Neuronal stem cell (in vitro differentiated cells): Measurements from ENCODE around the gene NIN.

Experiments
- DNase-seq: peaks from one replicate; pipeline ENCODE4 v3.0.0-alpha.2; 2013; ENCODE audit warnings: low spot score
- H2AFZ ChIP-seq: one replicate; pipeline ENCODE4 v1.6.1; 2013; ENCODE audit warnings: mild to moderate bottlenecking, low read length, inconsistent platforms
- H2AK5ac ChIP-seq: 2 replicates; pipeline ENCODE4 v1.6.1; 2013; ENCODE audit warnings: low read depth, mild to moderate bottlenecking, inconsistent platforms, low read length, moderate library complexity, mixed read lengths
- H2BK120ac ChIP-seq: 2 replicates; pipeline ENCODE4 v1.6.1; 2013; ENCODE audit warnings: low read depth, mild to moderate bottlenecking, inconsistent platforms, low read length, moderate library complexity, mixed read lengths
- H2BK12ac ChIP-seq: one replicate; pipeline ENCODE4 v1.6.1; 2013; ENCODE audit warnings: low read length, inconsistent platforms
- H2BK15ac ChIP-seq: 2 replicates; pipeline ENCODE4 v1.6.1; 2013; ENCODE audit warnings: mild to moderate bottlenecking, low read length, inconsistent platforms, mixed read lengths
- H2BK5ac ChIP-seq: one replicate; pipeline ENCODE4 v1.6.1; 2013; ENCODE audit warnings: inconsistent platforms, mild to moderate bottlenecking, low read length, moderate library complexity
- H3K14ac ChIP-seq: one replicate; pipeline ENCODE4 v1.6.1; 2013; ENCODE audit warnings: low read length, inconsistent platforms
- H3K18ac ChIP-seq: 2 replicates; pipeline ENCODE4 v1.6.1; 2013; ENCODE audit warnings: low read length, inconsistent platforms
- H3K23ac ChIP-seq: 2 replicates; pipeline ENCODE4 v1.6.1; 2013; ENCODE audit warnings: low read depth, mild to moderate bottlenecking, mixed read lengths, low read length, inconsistent platforms; ENCODE audit not compliant: poor library complexity
- H3K27ac ChIP-seq: replicated peaks from 3 replicates; pipeline ENCODE4 v1.5.1; 2013; ENCODE audit warnings: low read length, inconsistent platforms
- H3K27me3 ChIP-seq, 3 experiments: 2 replicates each; pipeline ENCODE4 v1.6.1; 2013; ENCODE audit warnings: low read length in 3 of 3, mild to moderate bottlenecking in 2 of 3, inconsistent platforms in 1 of 3, low read depth in 1 of 3, mixed read lengths in 1 of 3, moderate library complexity in 1 of 3; ENCODE audit not compliant: control insufficient read depth in 3 of 3, insufficient read depth in 3 of 3
- H3K36me3 ChIP-seq, 2 donors: replicated peaks in 1 of 2; 2 replicates each; pipeline ENCODE4 v1.6.1; 2013; ENCODE audit warnings: low read length in 2 of 2; ENCODE audit not compliant: control insufficient read depth in 2 of 2, insufficient read depth in 2 of 2
- H3K4ac ChIP-seq: 2 replicates; pipeline ENCODE4 v1.6.1; 2013; ENCODE audit warnings: inconsistent platforms, mild to moderate bottlenecking, low read length, moderate library complexity
- H3K4me1 ChIP-seq, 2 donors: 1 replicate in 1 of 2; 2 replicates in 1 of 2; pipeline ENCODE4 v1.6.1; 2013; ENCODE audit warnings: low read length in 2 of 2, low read depth in 1 of 2; ENCODE audit not compliant: control insufficient read depth in 2 of 2, insufficient read depth in 1 of 2
- H3K4me2 ChIP-seq: one replicate; pipeline ENCODE4 v1.6.1; 2013; ENCODE audit warnings: mild to moderate bottlenecking, low read length, inconsistent platforms; ENCODE audit not compliant: insufficient read depth, poor library complexity, severe bottlenecking
- H3K4me3 ChIP-seq, 2 donors: 2 replicates each; pipeline ENCODE4 v1.5.1; 2013; ENCODE audit warnings: low read length in 2 of 2, mild to moderate bottlenecking in 2 of 2, inconsistent platforms in 1 of 2, moderate library complexity in 1 of 2
- H3K79me1 ChIP-seq: one replicate; pipeline ENCODE4 v1.6.1; 2013; ENCODE audit warnings: low read depth, mild to moderate bottlenecking, inconsistent platforms, low read length, moderate library complexity
- H3K9ac ChIP-seq: one replicate; pipeline ENCODE4 v1.6.1; 2013; ENCODE audit warnings: mild to moderate bottlenecking, low read depth, low read length, inconsistent platforms; ENCODE audit not compliant: poor library complexity
- H3K9me3 ChIP-seq, 2 donors: replicated peaks in 1 of 2; 2 replicates each; pipeline versions ENCODE3 to v1.6.1; 2013; ENCODE audit warnings: low read length in 2 of 2, mild to moderate bottlenecking in 2 of 2, inconsistent platforms in 1 of 2, low read depth in 1 of 2, mixed read lengths in 1 of 2, moderate library complexity in 1 of 2; ENCODE audit not compliant: control insufficient read depth in 2 of 2, insufficient read depth in 1 of 2
- H4K8ac ChIP-seq: one replicate; pipeline ENCODE4 v1.6.1; 2013; ENCODE audit warnings: low read depth, mild to moderate bottlenecking, inconsistent platforms, low read length, moderate library complexity
- H4K91ac ChIP-seq: one replicate; pipeline ENCODE4 v1.6.1; 2013; ENCODE audit warnings: low read length, low read depth, mild to moderate bottlenecking, inconsistent platforms; ENCODE audit not compliant: poor library complexity
- WGBS, 2 donors: extraction: QIAGEN DNeasy Blood & Tissue Kit; methylation state at CpG; one replicate each; pipeline ENCODE4 v1.1.7; 2013; ENCODE audit warnings: missing lambda C conversion rate in 2 of 2, mixed read lengths in 1 of 2; ENCODE audit not compliant: insufficient read length in 2 of 2, insufficient replicate concordance in 1 of 2; ENCODE audit errors: extremely low coverage in 2 of 2; 5-methylcytosine and 5-hydroxymethylcytosine counted together

Gene NIN

GRCh38 chr14:50736932-50737419 lies 94.0 kb downstream of the NIN start:
- Histone ChIP-seq H3K27me3 (no peaks in the 10 kb centered on the region), H3K36me3 (peaks cover 28 to 94% of the 10 kb centered on the region in 2 donors), H2AFZ (no peak overlapping the region), H2AK5ac (no peak overlapping the region), H3K14ac (no peak overlapping the region), H3K4me1 (no peaks in the 10 kb centered on the region), H3K79me1 (no peaks in the 10 kb centered on the region), H4K8ac (no peak overlapping the region), H4K91ac (no peak overlapping the region), H2BK120ac (no peak overlapping the region), H3K4me2 (no peak overlapping the region), H3K18ac (no peak overlapping the region), H2BK15ac (no peak overlapping the region), H2BK12ac (no peak overlapping the region), H3K4ac (no peak overlapping the region), H3K27ac (no peak overlapping the region), H3K23ac (no peak overlapping the region), H3K9ac (no peak overlapping the region), H3K9me3 (no peaks in the 10 kb centered on the region), H2BK5ac (no peak overlapping the region), H3K4me3 (no peak overlapping the region)
- WGBS, 2 donors: no CpG with 5 or more reads among the region's 6 CpGs
- DNase-seq: no peak

DNA sequence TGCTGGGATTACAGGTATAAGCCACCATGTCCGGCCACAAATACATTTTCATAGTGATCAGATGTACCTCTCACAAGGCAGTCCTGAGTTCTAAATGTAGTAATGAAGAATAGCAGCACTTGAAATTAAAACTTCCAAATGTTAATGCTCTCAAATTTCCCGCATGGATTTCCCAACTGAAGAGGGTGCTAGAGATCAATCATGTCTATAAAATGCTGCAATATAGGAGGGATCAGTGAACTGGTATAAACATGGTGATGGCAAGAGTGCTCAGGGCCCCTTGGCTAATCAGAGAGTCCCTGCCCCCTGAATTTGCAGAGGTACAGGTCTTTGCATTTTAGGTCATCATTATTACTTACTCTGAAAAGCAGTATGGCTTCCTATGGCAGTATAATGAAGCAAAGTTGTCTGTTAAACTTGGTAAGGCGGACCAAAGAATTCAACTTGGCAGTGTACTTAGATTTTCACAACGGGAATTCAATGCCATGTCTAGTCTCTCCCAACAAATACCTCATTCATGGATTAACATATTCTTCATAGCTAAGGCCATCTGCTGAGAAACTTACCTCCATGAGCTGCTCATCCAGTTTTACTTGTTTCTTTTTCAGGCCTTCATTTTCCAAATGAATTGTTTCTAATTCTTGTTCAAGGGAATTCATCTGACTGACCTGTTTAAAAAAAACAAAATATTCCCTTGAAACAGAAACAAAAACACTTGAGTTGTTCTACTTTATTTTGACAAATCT lies 95.8 kb downstream of the NIN start:
- WGBS, 2 donors: no CpG with 5 or more reads among the region's 4 CpGs
- H3K4me2 ChIP-seq: no peak overlapping the region
- peaks cover 2% of the 10 kb centered on the region for H3K79me1 ChIP-seq

GRCh38 chr14:50733494-50733893 lies 97.5 kb downstream of the NIN start:
- peaks cover 4 to 7% of the 10 kb centered on the region in 2 donors for H3K9me3 ChIP-seq
- H2BK12ac ChIP-seq: no peak overlapping the region
- no CpG with 5 or more reads among the region's 2 CpGs for WGBS, 2 donors
- H3K79me1 ChIP-seq: peaks cover 4% of the 10 kb centered on the region
- no peaks in the 10 kb centered on the region for H3K4me1 ChIP-seq
- H3K18ac ChIP-seq: no peak overlapping the region
- no peak overlapping the region for H2AFZ ChIP-seq
- H3K27me3 ChIP-seq: no peaks in the 10 kb centered on the region
- no peak overlapping the region for H3K27ac ChIP-seq
- H3K4ac ChIP-seq: no peak overlapping the region
- H4K91ac ChIP-seq: no peak overlapping the region
- no peak overlapping the region for H3K9ac ChIP-seq
- no peak overlapping the region for H3K4me2 ChIP-seq
- no peak overlapping the region for H4K8ac ChIP-seq
- no peak overlapping the region for H3K4me3 ChIP-seq
- no peak overlapping the region for H3K23ac ChIP-seq
- no peak overlapping the region for H3K14ac ChIP-seq
- H2AK5ac ChIP-seq: no peak overlapping the region
- no peak overlapping the region for H2BK120ac ChIP-seq
- H2BK15ac ChIP-seq: no peak overlapping the region
- H2BK5ac ChIP-seq: no peak overlapping the region
- peaks cover 33 to 97% of the 10 kb centered on the region in 2 donors for H3K36me3 ChIP-seq
- no peak for DNase-seq

More for the DNA sequence above, 95.8 kb downstream of the NIN start:
- Histone ChIP-seq H4K91ac (no peak overlapping the region), H2BK15ac (no peak overlapping the region), H3K4me3 (no peak overlapping the region), H2BK120ac (no peak overlapping the region), H3K4me1 (no peaks in the 10 kb centered on the region), H3K18ac (no peak overlapping the region), H4K8ac (no peak overlapping the region), H3K27ac (no peak overlapping the region), H2BK5ac (no peak overlapping the region), H2AFZ (no peak overlapping the region), H3K14ac (no peak overlapping the region), H2AK5ac (no peak overlapping the region), H2BK12ac (no peak overlapping the region), H3K36me3 (peaks cover 30 to 96% of the 10 kb centered on the region in 2 donors), H3K4ac (no peak overlapping the region), H3K9me3 (no peaks in the 10 kb centered on the region), H3K9ac (no peak overlapping the region), H3K23ac (no peak overlapping the region), H3K27me3 (no peaks in the 10 kb centered on the region)
- DNase-seq: no peak

DNA sequence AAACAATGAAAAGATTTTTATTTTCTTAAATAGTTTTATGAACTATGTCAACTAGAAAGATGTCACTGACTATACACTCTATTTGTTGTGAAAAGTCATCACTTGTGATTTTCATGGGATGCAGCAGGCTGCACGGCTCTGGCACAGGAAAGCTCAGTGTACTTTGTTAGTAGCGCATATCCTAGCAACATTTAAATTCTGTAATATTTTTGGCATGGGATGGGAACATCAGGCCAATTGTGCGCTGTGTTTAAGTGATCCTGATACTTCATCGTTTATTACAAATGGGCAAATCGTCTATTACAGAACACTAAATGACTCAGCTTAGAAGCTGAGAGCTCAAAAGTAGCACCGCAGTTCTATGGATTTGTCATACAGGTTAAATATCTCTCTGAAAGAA lies 102.1 kb downstream of the NIN start:
- H3K4me2 ChIP-seq: no peak overlapping the region
- peaks cover 4 to 7% of the 10 kb centered on the region in 2 donors for H3K9me3 ChIP-seq
- H2AK5ac ChIP-seq: no peak overlapping the region
- H3K27me3 ChIP-seq: no peaks in the 10 kb centered on the region
- H2BK5ac ChIP-seq: no peak overlapping the region
- no peaks in the 10 kb centered on the region for H3K4me1 ChIP-seq
- H4K8ac ChIP-seq: no peak overlapping the region
- no peak overlapping the region for H3K27ac ChIP-seq
- no peak overlapping the region for H3K9ac ChIP-seq
- no peak overlapping the region for H2AFZ ChIP-seq
- no peak overlapping the region for H4K91ac ChIP-seq
- H2BK12ac ChIP-seq: no peak overlapping the region
- peaks cover 7% of the 10 kb centered on the region for H3K79me1 ChIP-seq
- DNase-seq: no peak
- no peak overlapping the region for H2BK15ac ChIP-seq
- no peak overlapping the region for H3K18ac ChIP-seq
- no peak overlapping the region for H2BK120ac ChIP-seq
- H3K4me3 ChIP-seq: no peak overlapping the region
- no peak overlapping the region for H3K23ac ChIP-seq
- no peak overlapping the region for H3K14ac ChIP-seq
- peaks cover 34 to 98% of the 10 kb centered on the region in 2 donors for H3K36me3 ChIP-seq
- WGBS, 2 donors: no CpG with 5 or more reads among the region's 6 CpGs
- no peak overlapping the region for H3K4ac ChIP-seq
